ENCODE measurements around the gene ZSCAN32.

The ZSCAN32 gene

DNA sequence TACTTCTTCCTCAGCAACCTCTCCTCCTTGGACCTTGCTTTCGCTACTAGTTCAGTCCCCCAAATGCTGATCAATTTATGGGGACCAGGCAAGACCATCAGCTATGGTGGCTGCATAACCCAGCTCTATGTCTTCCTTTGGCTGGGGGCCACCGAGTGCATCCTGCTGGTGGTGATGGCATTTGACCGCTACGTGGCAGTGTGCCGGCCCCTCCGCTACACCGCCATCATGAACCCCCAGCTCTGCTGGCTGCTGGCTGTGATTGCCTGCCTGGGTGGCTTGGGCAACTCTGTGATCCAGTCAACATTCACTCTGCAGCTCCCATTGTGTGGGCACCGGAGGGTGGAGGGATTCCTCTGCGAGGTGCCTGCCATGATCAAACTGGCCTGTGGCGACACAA is 44.7 kb downstream of the ZSCAN32 start:
- DNase-seq, result no peak

DNA sequence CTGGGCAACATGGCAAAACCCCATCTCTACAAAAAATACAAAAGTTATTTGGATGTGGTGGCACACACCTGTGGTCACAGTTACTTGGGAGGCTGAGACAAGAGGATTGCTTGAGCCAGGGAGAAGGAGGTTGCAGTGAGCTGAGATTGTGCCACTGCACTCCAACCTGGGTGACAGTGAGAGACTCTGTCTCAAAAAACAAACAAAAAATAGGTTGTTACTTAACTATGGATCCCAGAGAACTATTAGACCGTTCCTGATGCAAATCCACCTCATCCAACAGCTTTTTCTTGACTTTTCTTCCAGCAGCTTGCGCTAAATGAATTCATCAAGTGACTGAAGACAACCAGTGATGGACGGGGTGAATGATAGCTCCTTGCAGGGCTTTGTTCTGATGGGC is 45.2 kb downstream of the ZSCAN32 start, which contains the start of gene OR2C1:
TSS of gene OR2C1 (plus strand) at position 301 of the 400 bp plus-strand sequence. CDS start at position 353, 52 bp downstream.
- no peak for DNase-seq

DNA sequence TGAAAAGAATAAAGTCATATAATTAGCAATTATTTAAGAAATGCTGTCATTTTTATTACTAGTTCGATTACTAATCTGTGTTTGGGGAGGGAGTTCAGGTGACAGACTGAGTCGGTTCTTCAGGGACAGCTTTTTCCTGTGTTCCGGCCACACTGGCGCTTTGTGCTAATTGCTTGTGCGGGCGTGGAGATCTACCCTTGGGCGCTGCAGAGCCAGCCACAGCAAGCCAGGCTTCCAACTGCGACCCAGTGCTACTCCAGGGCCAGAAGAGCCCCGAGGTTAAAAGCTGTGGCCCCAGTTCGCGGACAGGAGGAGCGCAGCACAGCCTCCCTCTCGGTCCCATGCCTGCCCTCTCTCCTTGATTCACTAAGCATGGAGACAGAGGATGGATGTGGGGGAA is 51.6 kb downstream of the ZSCAN32 start:
- DNase-seq, result no peak

DNA sequence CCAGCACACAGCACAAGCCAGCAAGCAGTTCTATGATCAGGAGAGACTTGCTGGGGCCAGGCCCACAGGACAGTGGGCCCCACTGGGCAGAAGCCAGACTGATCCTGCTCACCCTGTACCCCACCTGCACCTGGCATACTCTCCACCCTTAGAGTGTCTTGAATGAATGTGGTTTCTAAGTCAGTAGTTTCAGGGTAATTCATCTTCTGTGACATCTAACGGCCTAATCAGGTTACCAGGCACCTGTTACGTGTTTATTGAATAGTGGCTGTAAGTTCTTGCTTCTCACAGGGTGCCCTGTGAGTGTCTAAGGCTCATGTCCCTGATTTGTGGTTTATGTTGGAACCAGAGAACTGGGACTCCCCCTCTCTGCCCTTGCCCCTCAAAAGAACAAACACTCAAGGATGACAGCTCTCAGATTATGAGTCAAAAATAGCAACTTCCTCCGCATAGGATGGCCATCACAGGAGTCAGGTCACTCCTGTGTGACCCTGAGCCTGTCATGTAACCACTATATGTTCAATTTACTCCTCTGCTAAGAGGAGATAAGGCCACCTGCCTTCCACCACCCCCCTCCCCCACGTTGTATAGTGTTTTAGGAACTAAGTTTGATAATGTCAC is 52.1 kb downstream of the ZSCAN32 start:
- no peak for DNase-seq

DNA sequence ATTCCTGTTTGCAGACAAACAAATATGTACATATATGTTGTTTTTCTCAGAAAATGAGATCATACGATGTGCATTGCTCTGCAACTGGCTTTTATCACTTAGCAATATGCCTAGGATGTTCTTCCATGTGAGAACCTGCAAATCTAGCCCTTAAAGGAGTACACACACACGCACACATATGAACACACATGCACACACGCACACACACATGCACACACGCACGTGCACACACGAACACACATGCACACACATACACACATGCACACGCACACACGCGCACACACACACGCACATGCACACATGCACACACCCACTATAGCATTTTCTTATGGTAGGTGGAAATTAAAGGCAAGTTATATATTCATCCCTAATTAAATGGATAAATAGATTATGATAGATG is 53.2 kb downstream of the ZSCAN32 start:
- DNase-seq, result no peak

DNA sequence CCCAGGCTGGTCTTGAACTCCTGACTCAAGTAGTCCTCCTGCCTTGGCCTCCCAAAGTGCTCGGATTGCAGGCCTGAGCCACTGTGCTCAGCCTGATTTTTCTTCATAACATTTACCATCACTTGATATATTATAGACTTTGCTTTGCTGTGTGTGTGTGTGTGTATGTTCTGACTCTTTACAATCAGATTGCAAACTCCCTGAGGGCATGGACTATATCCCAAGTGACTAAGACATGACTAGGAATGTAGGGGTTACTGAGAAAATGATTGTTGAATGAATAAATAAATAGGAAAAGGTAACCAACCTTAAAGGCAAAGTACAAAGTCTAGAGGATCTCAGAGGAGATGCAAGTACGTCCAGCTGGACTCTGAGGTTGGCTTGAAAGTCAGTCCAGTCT is 54.8 kb downstream of the ZSCAN32 start:
- DNase-seq, result no peak
